Measurements from ENCODE around the gene RTN4RL2.

GRCh38 chr11:57499983-57500461 lies 39.7 kb downstream of the RTN4RL2 start:
- TF ChIP-seq CTCF (conservative IDR thresholded peaks at IDR 0.05) = no peak
- TF ChIP-seq ZFX (IDR thresholded peaks at IDR 0.05) = no peak
